Transverse colon (tissue), 4 donors: ENCODE measurements around the gene H6PD. TPM values are rescaled to one million over a fixed set of nuclear protein-coding genes. Genes with fewer than 3 reads are reported as not detected.

Experiments used
- DNase-seq: peaks from one replicate; pipeline ENCODE4 v3.0.0-alpha.2; 2019
- H3K27ac ChIP-seq, 4 donors: fragments of 200-600 bp; sonication (generic); 2 replicates each; pipeline ENCODE4 v1.5.1; 2016 to 2018; ENCODE audit warnings: inconsistent platforms in 4 of 4
- H3K27me3 ChIP-seq: fragments of 200-600 bp; sonication (generic); 2 replicates; pipeline ENCODE4 v1.5.1; 2017; ENCODE audit warnings: inconsistent platforms
- H3K36me3 ChIP-seq, 4 donors: fragments of 200-600 bp; sonication (generic); 2 replicates each; pipeline ENCODE4 v1.5.1; 2017 to 2019; ENCODE audit warnings: inconsistent platforms in 4 of 4
- H3K4me1 ChIP-seq, 4 donors: fragments of 200-600 bp; sonication (generic); 2 replicates each; pipeline ENCODE4 v1.5.1; 2017 to 2020; ENCODE audit warnings: inconsistent platforms in 4 of 4
- H3K4me3 ChIP-seq, 4 donors: fragments of 200-600 bp; sonication (generic); 1 replicate in 1 of 4; 2 replicates in 3 of 4; pipeline versions ENCODE4 v1.5.1 to v1.6.1; 2017 to 2019; ENCODE audit warnings: inconsistent platforms in 4 of 4
- H3K9me3 ChIP-seq, 2 donors: fragments of 200-600 bp; sonication (generic); 2 replicates each; pipeline ENCODE4 v1.5.1; 2017 to 2019; ENCODE audit warnings: inconsistent platforms in 2 of 2
- CTCF ChIP-seq, 5 experiments: fragments of 200-600 bp in 3 of 5; fragments of 450-650 bp in 2 of 5; sonication (generic) in 3 of 5; IDR thresholded peaks; 1 replicate in 2 of 5; 2 replicates in 3 of 5; pipeline ENCODE4 v1.5.1; 2016 to 2017; ENCODE audit warnings: antibody characterized with exemption in 5 of 5, inconsistent platforms in 3 of 5, mild to moderate bottlenecking in 2 of 5, moderate library complexity in 1 of 5
- EP300 ChIP-seq: sonication (generic); formaldehyde crosslinking; IDR thresholded peaks from one replicate; pipeline ENCODE4 v1.6.1; 2017; ENCODE audit warnings: antibody characterized with exemption, low read depth
- POLR2A ChIP-seq: fragments of 450-650 bp; IDR thresholded peaks from one replicate; pipeline ENCODE4 v1.6.1; 2016; ENCODE audit warnings: antibody characterized with exemption, mild to moderate bottlenecking, moderate library complexity
- POLR2AphosphoS5 ChIP-seq, 3 donors: sonication (generic); formaldehyde crosslinking; IDR thresholded peaks; one replicate each; pipeline ENCODE4 v1.6.1; 2016; ENCODE audit warnings: antibody characterized with exemption in 3 of 3
- WGBS, 2 donors: methylation state at CpG; one replicate each; pipeline ENCODE4 v1.1.5; 2018; ENCODE audit warnings: low coverage in 1 of 2; 5-methylcytosine and 5-hydroxymethylcytosine counted together
- in situ Hi-C, 4 donors: fragments of 200-750 bp; cut with MboI; loops; one replicate each; pipeline versions ENCODE4 v1.15.0 to v1.15.1; 2017; ENCODE audit warnings: low sequenced_read_pairs in 3 of 4, low pct_ligation_motif_present in 1 of 4, low pct_unique_long_range_greater_than_20kb in 1 of 4
- intact Hi-C: fragments of 100-400 bp; cut with DNase I; formaldehyde crosslinking; loops from one replicate; pipeline ENCODE4 v1.15.1; 2023; ENCODE audit warnings: low total_unique reads
- total RNA-seq, 4 donors: library from RNA; depleted of rRNA; stranded (reverse); fragments of >200 nt; gene quantifications; one replicate each; pipeline ENCODE4 v1.1.0, GENCODE V29; 2016

H6PD gene
- total RNA-seq, 4 donors from 2014 or later: 24.1 to 49.4 (median 26.7) TPM

GRCh38 chr1:9249263-9249533 is 14.6 kb downstream of the H6PD start:
- WGBS, 2 donors: 73 to 84% methylated on average over 2 to 3 of the region's 3 CpGs

DNA sequence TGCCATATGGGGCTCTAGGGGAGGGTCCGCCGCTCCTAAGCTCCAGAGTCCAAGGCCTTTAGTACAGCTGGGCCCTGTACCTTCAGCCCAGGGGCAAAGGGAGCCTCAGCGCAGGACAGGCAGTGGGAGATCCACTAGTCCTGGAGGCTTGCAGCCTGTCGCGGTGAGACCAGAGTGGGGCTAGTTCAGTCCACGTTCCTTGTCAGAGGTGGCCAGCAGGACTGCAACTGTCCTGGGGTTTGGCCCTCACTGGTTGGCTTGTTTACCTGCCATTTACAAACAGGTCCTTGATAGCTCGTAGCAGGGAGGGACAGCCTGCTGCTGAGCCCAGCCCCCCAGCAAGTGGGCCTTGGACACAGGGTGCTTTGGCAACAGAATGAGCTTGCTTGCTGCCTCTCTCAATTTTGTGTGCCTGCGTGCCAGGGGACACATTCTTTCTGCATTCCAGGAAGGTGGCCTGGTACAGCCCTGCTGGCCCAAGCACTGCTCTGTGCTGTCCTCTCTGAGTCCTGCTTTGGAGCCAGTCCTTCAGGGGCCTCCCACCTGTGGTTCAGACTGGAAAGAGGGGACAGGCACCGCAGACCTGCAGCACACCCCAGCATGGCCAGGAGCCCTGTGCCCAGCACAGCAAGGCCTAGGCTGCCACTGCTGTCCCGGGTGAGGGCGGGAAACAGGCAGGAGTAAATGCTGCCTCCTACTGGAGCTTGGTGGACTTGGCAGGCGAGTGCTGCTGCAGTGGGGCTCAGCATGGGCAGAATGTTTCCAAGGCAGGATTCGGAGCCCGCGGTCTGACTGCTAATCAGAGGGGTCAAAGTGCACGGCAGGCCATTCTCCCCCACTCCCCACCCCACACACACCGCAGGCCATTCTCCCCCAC is 15.2 kb downstream of the H6PD start:
- H3K4me1 ChIP-seq: peaks cover 4 to 49% (median 17%) of the 10 kb centered on the region in 4 donors
- no peak overlapping the region for H3K4me3 ChIP-seq

More at GRCh38 chr1:9249263-9249533, 14.6 kb downstream of the H6PD start:
- no peaks in the 10 kb centered on the region for H3K9me3 ChIP-seq
- H3K4me3 ChIP-seq: no peak overlapping the region
- DNase-seq: no peak
- intact Hi-C loops: no loop called here
- H3K36me3 ChIP-seq: no peaks in the 10 kb centered on the region
- H3K4me1 ChIP-seq: peaks cover 10 to 54% (median 20%) of the 10 kb centered on the region in 4 donors
- no peaks in the 10 kb centered on the region for H3K27me3 ChIP-seq
- in situ Hi-C loops: no loop called here
- no peak for TF ChIP-seq POLR2A
- TF ChIP-seq POLR2AphosphoS5 (IDR thresholded peaks at IDR 0.05): no peak
- TF ChIP-seq CTCF (IDR thresholded peaks at IDR 0.05): no peak
- no peak for TF ChIP-seq EP300
- peak overlapping the region in 3 of 4 donors; percentile 3 to 35 (median 7) for H3K27ac ChIP-seq

DNA sequence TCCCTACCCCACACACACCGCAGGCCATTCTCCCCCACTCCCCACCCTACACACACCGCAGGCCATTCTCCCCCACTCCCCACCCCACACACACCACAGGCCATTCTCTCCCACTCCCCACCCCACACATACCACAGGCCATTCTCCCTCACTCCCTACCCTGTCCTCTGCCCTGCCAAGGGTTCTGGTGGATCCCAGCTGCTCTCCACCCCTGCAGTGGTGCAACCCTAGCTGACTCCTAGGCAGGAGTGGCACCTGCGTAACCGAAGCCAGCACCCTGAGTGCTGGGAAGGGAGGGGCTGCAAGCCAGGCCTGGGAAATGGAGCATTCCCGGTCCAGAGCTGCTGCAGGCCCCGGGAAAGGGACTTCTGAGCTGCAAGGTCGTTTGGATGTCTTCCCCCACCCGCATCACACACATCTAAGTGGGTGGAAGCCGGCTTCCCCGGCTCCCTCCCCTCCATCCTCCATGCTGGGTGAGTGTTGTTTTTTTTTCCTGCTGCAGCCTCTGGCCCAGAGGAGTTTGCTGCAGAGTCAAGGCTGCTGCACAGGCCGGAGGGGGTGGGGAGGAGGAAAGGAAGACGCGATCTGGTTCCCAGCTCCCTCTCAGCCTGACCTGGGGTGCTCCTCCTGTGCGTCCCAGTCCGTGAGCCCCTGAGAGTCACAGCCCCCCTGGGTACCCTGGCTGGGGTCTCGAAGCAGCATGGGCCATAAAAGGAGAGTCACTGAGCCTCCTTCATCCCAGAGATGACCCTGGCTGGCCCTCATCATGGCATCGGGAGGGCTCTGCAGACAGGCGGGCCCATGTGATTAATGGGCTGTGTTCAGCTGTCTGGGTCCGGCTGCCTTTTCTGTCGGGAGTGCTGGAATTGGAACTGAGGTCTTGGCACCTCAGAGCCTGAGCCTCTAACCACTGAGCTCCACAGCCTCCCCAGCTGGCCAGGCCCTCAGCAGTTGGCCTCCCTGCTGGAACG is 16.1 kb downstream of the H6PD start:
- intact Hi-C loops (no loop called here), in situ Hi-C loops (no loop called here)
- no peaks in the 10 kb centered on the region for H3K27me3 ChIP-seq
- H3K4me3 ChIP-seq: no peak overlapping the region
- 62 to 92% methylated on average over 2 to 20 of the region's 21 CpGs for WGBS, 2 donors
- no peak for DNase-seq
- no peaks in the 10 kb centered on the region for H3K36me3 ChIP-seq
- no peaks in the 10 kb centered on the region for H3K9me3 ChIP-seq
- H3K27ac ChIP-seq: peak overlapping the region; percentile 3 to 72 (median 30)
- TF ChIP-seq CTCF (IDR thresholded peaks at IDR 0.05): no peak
- no peak for TF ChIP-seq POLR2AphosphoS5 (IDR thresholded peaks at IDR 0.05)
- TF ChIP-seq EP300: no peak
- TF ChIP-seq POLR2A: no peak
- peaks cover 0 to 42% (median 14%) of the 10 kb centered on the region in 4 donors for H3K4me1 ChIP-seq

More for the DNA sequence above, 15.2 kb downstream of the H6PD start:
- TF ChIP-seq POLR2AphosphoS5 (IDR thresholded peaks at IDR 0.05): no peak
- no peak for TF ChIP-seq EP300
- peak; percentile 31 to 71 (median 44) for TF ChIP-seq CTCF (IDR thresholded peaks at IDR 0.05)
- no peak for TF ChIP-seq POLR2A
- H3K27ac ChIP-seq: peak overlapping the region; percentile 3 to 72 (median 21)
- 50 to 72% methylated on average over 1 to 17 of the region's 17 CpGs for WGBS, 2 donors
- in situ Hi-C loops (no loop called here), intact Hi-C loops (no loop called here)
- DNase-seq: peak; percentile 52
- no peaks in the 10 kb centered on the region for H3K9me3 ChIP-seq
- H3K36me3 ChIP-seq: no peaks in the 10 kb centered on the region
- H3K27me3 ChIP-seq: no peaks in the 10 kb centered on the region

GRCh38 chr1:9251501-9251900 is 16.9 kb downstream of the H6PD start:
- Histone ChIP-seq H3K36me3 (no peaks in the 10 kb centered on the region), H3K27me3 (no peaks in the 10 kb centered on the region), H3K4me3 (no peak overlapping the region), H3K27ac (peak overlapping the region; percentile 3 to 72 (median 29)), H3K9me3 (no peaks in the 10 kb centered on the region), H3K4me1 (peaks cover 0 to 42% (median 14%) of the 10 kb centered on the region in 4 donors)
- intact Hi-C loops (no loop called here), in situ Hi-C loops (no loop called here)
- WGBS, 2 donors: 52 to 66% methylated on average over 3 to 6 of the region's 6 CpGs
- TF ChIP-seq POLR2A: no peak
- TF ChIP-seq POLR2AphosphoS5 (IDR thresholded peaks at IDR 0.05): no peak
- no peak for TF ChIP-seq EP300
- no peak for TF ChIP-seq CTCF (IDR thresholded peaks at IDR 0.05)
- DNase-seq: no peak
